Measurements from ENCODE around the gene MPRIP. TPM values are rescaled to one million over a fixed set of nuclear protein-coding genes. Genes with fewer than 3 reads are reported as not detected.

The MPRIP gene
- total RNA-seq, 1 experiment from 2014 or later: 140 TPM

GRCh38 chr17:17186051-17186450, 143.8 kb downstream of the MPRIP start:
- ChIA-PET POLR2A (no interaction called here), CTCF (interaction anchor here (1.3 kb wide), 1 partner anchor 44 kb away, joined by 6 read pairs; no protein-coding TSS in a partner anchor)
- ATAC-seq (no peak), DNase-seq (ENCODE audit: low spot score) (no peak)
- TF ChIP-seq, protein P1, sequence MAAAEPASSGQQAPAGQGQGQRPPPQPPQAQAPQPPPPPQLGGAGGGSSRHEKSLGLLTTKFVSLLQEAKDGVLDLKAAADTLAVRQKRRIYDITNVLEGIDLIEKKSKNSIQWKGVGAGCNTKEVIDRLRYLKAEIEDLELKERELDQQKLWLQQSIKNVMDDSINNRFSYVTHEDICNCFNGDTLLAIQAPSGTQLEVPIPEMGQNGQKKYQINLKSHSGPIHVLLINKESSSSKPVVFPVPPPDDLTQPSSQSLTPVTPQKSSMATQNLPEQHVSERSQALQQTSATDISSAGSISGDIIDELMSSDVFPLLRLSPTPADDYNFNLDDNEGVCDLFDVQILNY (CRISPR knock-in tag; IDR thresholded peaks at IDR 0.05): no peak
- no peak for TF ChIP-seq TEAD1 (CRISPR knock-in tag; IDR thresholded peaks at IDR 0.05)
- TF ChIP-seq, protein P2, sequence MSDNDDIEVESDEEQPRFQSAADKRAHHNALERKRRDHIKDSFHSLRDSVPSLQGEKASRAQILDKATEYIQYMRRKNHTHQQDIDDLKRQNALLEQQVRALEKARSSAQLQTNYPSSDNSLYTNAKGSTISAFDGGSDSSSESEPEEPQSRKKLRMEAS (CRISPR knock-in tag; IDR thresholded peaks at IDR 0.05): no peak
- TF ChIP-seq CTCF (IDR thresholded peaks at IDR 0.05): no peak
- no peak for TF ChIP-seq TEAD4 (CRISPR knock-in tag; IDR thresholded peaks at IDR 0.05)
- TF ChIP-seq HMGA2 (CRISPR knock-in tag; IDR thresholded peaks at IDR 0.05): no peak
- TF ChIP-seq RORB (CRISPR knock-in tag; IDR thresholded peaks at IDR 0.05): no peak
- no peak for TF ChIP-seq KAT7 (CRISPR knock-in tag; IDR thresholded peaks at IDR 0.05; ENCODE audit: borderline replicate concordance)
- TF ChIP-seq ETV6 (CRISPR knock-in tag; IDR thresholded peaks at IDR 0.05): no peak
- TF ChIP-seq USF1 (CRISPR knock-in tag; IDR thresholded peaks at IDR 0.05): no peak
- no peak for TF ChIP-seq IRF1 (CRISPR knock-in tag; IDR thresholded peaks at IDR 0.05)
- TF ChIP-seq FOXP1 (CRISPR knock-in tag; IDR thresholded peaks at IDR 0.05; ENCODE audit: borderline replicate concordance): no peak
- TF ChIP-seq GTF2I (CRISPR knock-in tag; conservative IDR thresholded peaks at IDR 0.05): no peak
- TF ChIP-seq, protein P3, sequence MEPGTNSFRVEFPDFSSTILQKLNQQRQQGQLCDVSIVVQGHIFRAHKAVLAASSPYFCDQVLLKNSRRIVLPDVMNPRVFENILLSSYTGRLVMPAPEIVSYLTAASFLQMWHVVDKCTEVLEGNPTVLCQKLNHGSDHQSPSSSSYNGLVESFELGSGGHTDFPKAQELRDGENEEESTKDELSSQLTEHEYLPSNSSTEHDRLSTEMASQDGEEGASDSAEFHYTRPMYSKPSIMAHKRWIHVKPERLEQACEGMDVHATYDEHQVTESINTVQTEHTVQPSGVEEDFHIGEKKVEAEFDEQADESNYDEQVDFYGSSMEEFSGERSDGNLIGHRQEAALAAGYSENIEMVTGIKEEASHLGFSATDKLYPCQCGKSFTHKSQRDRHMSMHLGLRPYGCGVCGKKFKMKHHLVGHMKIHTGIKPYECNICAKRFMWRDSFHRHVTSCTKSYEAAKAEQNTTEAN (CRISPR knock-in tag; IDR thresholded peaks at IDR 0.05): no peak
- TF ChIP-seq, protein P4, sequence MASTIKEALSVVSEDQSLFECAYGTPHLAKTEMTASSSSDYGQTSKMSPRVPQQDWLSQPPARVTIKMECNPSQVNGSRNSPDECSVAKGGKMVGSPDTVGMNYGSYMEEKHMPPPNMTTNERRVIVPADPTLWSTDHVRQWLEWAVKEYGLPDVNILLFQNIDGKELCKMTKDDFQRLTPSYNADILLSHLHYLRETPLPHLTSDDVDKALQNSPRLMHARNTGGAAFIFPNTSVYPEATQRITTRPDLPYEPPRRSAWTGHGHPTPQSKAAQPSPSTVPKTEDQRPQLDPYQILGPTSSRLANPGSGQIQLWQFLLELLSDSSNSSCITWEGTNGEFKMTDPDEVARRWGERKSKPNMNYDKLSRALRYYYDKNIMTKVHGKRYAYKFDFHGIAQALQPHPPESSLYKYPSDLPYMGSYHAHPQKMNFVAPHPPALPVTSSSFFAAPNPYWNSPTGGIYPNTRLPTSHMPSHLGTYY (CRISPR knock-in tag; IDR thresholded peaks at IDR 0.05): no peak
- TF ChIP-seq ATF6 (CRISPR knock-in tag; IDR thresholded peaks at IDR 0.05): no peak
- no peak for TF ChIP-seq ZNF671 (CRISPR knock-in tag; IDR thresholded peaks at IDR 0.05)
- TF ChIP-seq ATF1 (CRISPR knock-in tag; IDR thresholded peaks at IDR 0.05): no peak
- peaks cover 15% of the 10 kb centered on the region for H3K4me1 Mint-ChIP-seq
- H3K4me3 Mint-ChIP-seq: no peak overlapping the region
- H3K36me3 Mint-ChIP-seq: peaks cover 14% of the 10 kb centered on the region
- no peaks in the 10 kb centered on the region for H3K9me3 Mint-ChIP-seq
- H3K27ac Mint-ChIP-seq: no peak overlapping the region; the same call in 1 of the 2 replicates
- no peaks in the 10 kb centered on the region for H3K27me3 Mint-ChIP-seq (ENCODE audit: low read depth)
